Measurements from ENCODE around the gene ITGB1BP1. TPM values are rescaled to one million over a fixed set of nuclear protein-coding genes. Genes with fewer than 3 reads are reported as not detected.
A peak's percentile ranks its signal among the peaks of the same experiment; 100 is the strongest.
"Not testable (repeated sequence)": the region's sequence is repeated elsewhere in the genome, so short reads cannot be mapped to it uniquely, and the experiment has no call there.

ITGB1BP1 gene
- total and polyA plus RNA-seq, 7 donors, result 47.5 to 138 (median 85.9) TPM

- intact Hi-C loops (cut with DNase I), result no loop called here
- no peaks in the 10 kb centered on the region for H3K4me1 ChIP-seq
- 89 to 94% (median 89%) methylated on average over 19 of the region's 19 CpGs for WGBS, 3 donors
- no peaks in the 10 kb centered on the region for H3K9me3 ChIP-seq
- H3K36me3 ChIP-seq (ENCODE audit: insufficient read depth in 1 of 2, low read depth in 1 of 2), result peaks cover 0 to 37% of the 10 kb centered on the region in 2 donors
- no peak overlapping the region for H3K27ac ChIP-seq
- TF ChIP-seq, protein P1, sequence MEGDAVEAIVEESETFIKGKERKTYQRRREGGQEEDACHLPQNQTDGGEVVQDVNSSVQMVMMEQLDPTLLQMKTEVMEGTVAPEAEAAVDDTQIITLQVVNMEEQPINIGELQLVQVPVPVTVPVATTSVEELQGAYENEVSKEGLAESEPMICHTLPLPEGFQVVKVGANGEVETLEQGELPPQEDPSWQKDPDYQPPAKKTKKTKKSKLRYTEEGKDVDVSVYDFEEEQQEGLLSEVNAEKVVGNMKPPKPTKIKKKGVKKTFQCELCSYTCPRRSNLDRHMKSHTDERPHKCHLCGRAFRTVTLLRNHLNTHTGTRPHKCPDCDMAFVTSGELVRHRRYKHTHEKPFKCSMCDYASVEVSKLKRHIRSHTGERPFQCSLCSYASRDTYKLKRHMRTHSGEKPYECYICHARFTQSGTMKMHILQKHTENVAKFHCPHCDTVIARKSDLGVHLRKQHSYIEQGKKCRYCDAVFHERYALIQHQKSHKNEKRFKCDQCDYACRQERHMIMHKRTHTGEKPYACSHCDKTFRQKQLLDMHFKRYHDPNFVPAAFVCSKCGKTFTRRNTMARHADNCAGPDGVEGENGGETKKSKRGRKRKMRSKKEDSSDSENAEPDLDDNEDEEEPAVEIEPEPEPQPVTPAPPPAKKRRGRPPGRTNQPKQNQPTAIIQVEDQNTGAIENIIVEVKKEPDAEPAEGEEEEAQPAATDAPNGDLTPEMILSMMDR (IDR thresholded peaks at IDR 0.05), result no peak
- no peaks in the 10 kb centered on the region for H3K27me3 ChIP-seq (ENCODE audit: insufficient read depth in 3 of 3, low read length in 2 of 3)
- DNase-seq, result no peak
- no peak overlapping the region for H3K4me3 ChIP-seq
- no peak for ATAC-seq
Observed at GRCh38 chr2:9401646-9402371, 21.5 kb downstream of the ITGB1BP1 start.

DNA sequence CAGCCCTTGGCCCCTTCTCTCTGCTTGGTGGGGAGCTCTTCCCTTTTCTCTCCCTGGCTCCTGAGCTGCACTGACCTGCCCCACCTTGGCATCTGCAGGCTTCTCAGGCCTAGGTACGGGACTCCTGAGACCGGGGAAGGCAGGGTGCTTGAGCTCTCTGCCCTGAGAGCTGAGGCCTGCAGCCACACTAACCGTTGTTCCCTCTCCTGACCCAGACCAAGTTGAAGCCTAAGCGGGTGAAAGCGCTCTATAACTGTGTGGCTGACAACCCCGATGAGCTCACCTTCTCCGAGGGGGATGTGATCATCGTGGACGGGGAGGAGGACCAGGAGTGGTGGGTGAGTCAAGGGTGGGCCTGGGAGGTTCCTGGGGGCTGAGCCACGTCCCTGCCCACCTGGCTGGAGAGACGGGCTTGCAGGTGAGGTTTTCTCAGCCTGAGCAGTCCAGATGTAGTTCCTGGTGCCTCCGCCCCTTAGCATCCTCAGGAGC is 22.2 kb downstream of the ITGB1BP1 start:
- peak in 1 of 4 donors; percentile 34 for ATAC-seq
- TF ChIP-seq, protein P1 (IDR thresholded peaks at IDR 0.05), result no peak
- Histone ChIP-seq H3K4me1 (no peaks in the 10 kb centered on the region), H3K27me3 (ENCODE audit: insufficient read depth in 3 of 3, low read length in 2 of 3) (no peaks in the 10 kb centered on the region), H3K4me3 (no peak overlapping the region), H3K27ac (no peak overlapping the region), H3K9me3 (no peaks in the 10 kb centered on the region), H3K36me3 (ENCODE audit: insufficient read depth in 1 of 2, low read depth in 1 of 2) (peaks cover 0 to 35% of the 10 kb centered on the region in 2 donors)
- intact Hi-C loops (cut with DNase I), result no loop called here
- no peak for DNase-seq
- 94 to 95% (median 94%) methylated on average over 12 of the region's 12 CpGs for WGBS, 3 donors

DNA sequence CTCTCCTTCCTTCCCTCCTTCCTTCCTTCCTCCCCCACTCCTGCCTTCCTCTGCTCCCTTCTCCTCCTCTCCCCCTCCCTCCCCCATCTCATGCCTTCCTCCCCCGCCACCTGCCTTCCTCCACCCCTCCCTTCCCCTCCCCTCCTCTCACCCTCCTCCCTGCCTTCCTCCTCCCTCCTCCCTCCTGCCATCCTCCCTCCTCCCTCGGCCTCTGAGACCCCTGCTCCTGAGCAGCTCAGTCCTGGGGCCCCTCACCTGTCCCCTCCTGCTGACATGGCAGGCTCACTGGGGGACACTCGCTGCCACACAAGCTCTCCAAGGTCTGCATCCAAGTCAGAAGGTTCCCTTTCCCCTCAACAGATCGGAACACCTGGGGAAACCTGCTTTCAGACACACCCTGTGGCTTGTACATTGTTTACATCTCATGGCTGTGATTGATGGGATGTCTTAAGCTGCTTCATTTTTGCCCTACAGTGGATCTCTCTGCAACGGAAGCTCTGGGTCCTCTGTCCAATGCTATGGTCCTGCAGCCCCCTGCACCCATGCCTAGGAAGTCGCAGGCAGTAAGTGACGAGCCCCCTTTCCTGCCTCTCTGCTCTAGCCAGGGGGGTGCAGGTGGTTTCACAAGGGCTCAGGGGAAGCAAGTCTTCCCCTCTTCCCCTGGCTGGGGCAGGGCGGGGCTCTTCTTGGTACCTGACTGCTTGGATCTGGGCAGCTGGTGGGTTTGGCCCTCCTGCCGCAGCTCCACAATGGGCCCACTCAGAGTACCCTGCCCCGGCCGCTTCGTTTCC is 22.9 kb downstream of the ITGB1BP1 start:
- H3K36me3 ChIP-seq (ENCODE audit: insufficient read depth in 1 of 2, low read depth in 1 of 2), result peaks cover 0 to 32% of the 10 kb centered on the region in 2 donors
- WGBS, 3 donors, result 90 to 95% (median 91%) methylated on average over 11 to 12 of the region's 12 CpGs
- no peaks in the 10 kb centered on the region for H3K27me3 ChIP-seq (ENCODE audit: insufficient read depth in 3 of 3, low read length in 2 of 3)
- intact Hi-C loops (cut with DNase I), result no loop called here
- H3K4me1 ChIP-seq, result no peaks in the 10 kb centered on the region
- DNase-seq, result no peak
- H3K4me3 ChIP-seq, result no peak overlapping the region
- TF ChIP-seq, protein P1 (IDR thresholded peaks at IDR 0.05), result no peak
- H3K27ac ChIP-seq, result no peak overlapping the region
- no peak for ATAC-seq
- H3K9me3 ChIP-seq, result no peaks in the 10 kb centered on the region

- ATAC-seq (peak in 1 of 4 donors; percentile 23), DNase-seq (no peak)
- intact Hi-C loops (cut with DNase I), result no loop called here
- H3K4me1 ChIP-seq, result no peaks in the 10 kb centered on the region
- H3K36me3 ChIP-seq (ENCODE audit: insufficient read depth in 1 of 2, low read depth in 1 of 2), result peaks cover 0 to 25% of the 10 kb centered on the region in 2 donors
- H3K27ac ChIP-seq, result peak overlapping the region; percentile 46
- WGBS, 3 donors, result 77 to 88% (median 81%) methylated on average over 20 of the region's 20 CpGs
- no peaks in the 10 kb centered on the region for H3K9me3 ChIP-seq
- no peaks in the 10 kb centered on the region for H3K27me3 ChIP-seq (ENCODE audit: insufficient read depth in 3 of 3, low read length in 2 of 3)
- no peak overlapping the region for H3K4me3 ChIP-seq
- TF ChIP-seq, protein P1 (IDR thresholded peaks at IDR 0.05), result no peak
Observed at GRCh38 chr2:9398881-9399780, 24.2 kb downstream of the ITGB1BP1 start.

- DNase-seq; ATAC-seq; H3K4me3 ChIP-seq; H3K4me1 ChIP-seq; H3K9me3 ChIP-seq; H3K27me3 ChIP-seq (ENCODE audit: insufficient read depth in 3 of 3, low read length in 2 of 3); intact Hi-C loops (cut with DNase I); H3K27ac ChIP-seq: not testable (repeated sequence)
- 96% methylated on average over 11 of the region's 11 CpGs for WGBS, 3 donors
- H3K36me3 ChIP-seq (ENCODE audit: insufficient read depth in 1 of 2, low read depth in 1 of 2), result peaks cover 0 to 16% of the 10 kb centered on the region in 2 donors
Observed at GRCh38 chr2:9398251-9398650, 25.1 kb downstream of the ITGB1BP1 start.

All from psoas muscle (tissue), 8 donors.